Kasumi-1 (cell line): ENCODE results near the gene ZNF689.
"Not testable (repeated sequence)": the region's sequence is repeated elsewhere in the genome, so short reads cannot be mapped to it uniquely, and the experiment has no call there.

ENCODE experiments used
- DNase-seq, 2 experiments: peaks; one replicate each; lab custom pipeline; 2025; lab: John Stamatoyannopoulos, UW

The ZNF689 gene

GRCh38 chr16:30636599-30636998 is 26.4 kb upstream of the ZNF689 start:
- no peak for DNase-seq

- DNase-seq, result no peak
Measured at GRCh38 chr16:30633526-30633925, 23.3 kb upstream of the ZNF689 start.

- DNase-seq, result not testable (repeated sequence)
Measured at GRCh38 chr16:30632454-30632853, 22.3 kb upstream of the ZNF689 start.

GRCh38 chr16:30628628-30629540 is 18.7 kb upstream of the ZNF689 start:
- DNase-seq, result peak; percentile 58 to 67

- no peak for DNase-seq
Measured at GRCh38 chr16:30626236-30626635, 16.0 kb upstream of the ZNF689 start.

GRCh38 chr16:30623536-30624283 is 13.5 kb upstream of the ZNF689 start:
- no peak for DNase-seq

GRCh38 chr16:30622455-30623032 is 12.4 kb upstream of the ZNF689 start:
- DNase-seq, result no peak

- no peak for DNase-seq
Measured at GRCh38 chr16:30621765-30622164, 11.6 kb upstream of the ZNF689 start.

GRCh38 chr16:30620169-30620568 is 10.0 kb upstream of the ZNF689 start:
- no peak for DNase-seq

- DNase-seq, result no peak
Measured at GRCh38 chr16:30619638-30620037, 9.4 kb upstream of the ZNF689 start.

GRCh38 chr16:30619202-30619601 is 9.0 kb upstream of the ZNF689 start:
- no peak for DNase-seq

- DNase-seq, result peak; percentile 42 to 44
Measured at GRCh38 chr16:30615358-30616091, 5.3 kb upstream of the ZNF689 start.

GRCh38 chr16:30609002-30609925 is 925 bp downstream of the ZNF689 start:
- DNase-seq, result no peak

GRCh38 chr16:30606004-30606403 is 4.2 kb downstream of the ZNF689 start:
- DNase-seq, result no peak

GRCh38 chr16:30605158-30605557 is 5.0 kb downstream of the ZNF689 start:
- peak; percentile 20 to 21 for DNase-seq

GRCh38 chr16:30604316-30604947 is 5.8 kb downstream of the ZNF689 start:
- DNase-seq, result no peak

- DNase-seq, result no peak
Measured at GRCh38 chr16:30603945-30604315, 6.3 kb downstream of the ZNF689 start.

GRCh38 chr16:30602616-30603277 is 7.4 kb downstream of the ZNF689 start:
- DNase-seq, result peak in 1 of 2 experiments; percentile 2

- peak in 1 of 2 experiments; percentile 17 for DNase-seq
Measured at GRCh38 chr16:30601966-30602365, 8.2 kb downstream of the ZNF689 start.

- no peak for DNase-seq
Measured at GRCh38 chr16:30600929-30601328, 9.3 kb downstream of the ZNF689 start.
